Measurements from ENCODE around the gene RAB11FIP3. TPM values are rescaled to one million over a fixed set of nuclear protein-coding genes. Genes with fewer than 3 reads are reported as not detected.

RAB11FIP3 gene
- total and polyA plus RNA-seq, 9 of the 15 experiments (the other 6 are each of a cell fraction or from before 2014, with no cell fraction given): 0.46 to 13.1 (median 4.3) TPM

- TF ChIP-seq CREB3L1 (IDR thresholded peaks at IDR 0.05; ENCODE audit: borderline replicate concordance, low read depth) (no peak), CXXC5 (CRISPR knock-in tag; IDR thresholded peaks at IDR 0.05) (peak; percentile 19; the same call in 1 of the 2 replicates), NR2C1 (IDR thresholded peaks at IDR 0.05) (no peak), NR2C1 (tag; IDR thresholded peaks at IDR 0.05) (no peak), ZNF518B (CRISPR knock-in tag; IDR thresholded peaks at IDR 0.05) (no peak), SMC3 (conservative IDR thresholded peaks at IDR 0.05; ENCODE audit: insufficient read depth, low read depth, low read length) (no peak), ZNF224 (CRISPR knock-in tag; IDR thresholded peaks at IDR 0.05) (no peak), CBFB (CRISPR knock-in tag; IDR thresholded peaks at IDR 0.05) (no peak), ATF6 (CRISPR knock-in tag; IDR thresholded peaks at IDR 0.05) (no peak), SAFB (IDR thresholded peaks at IDR 0.05; ENCODE audit: borderline replicate concordance, low read depth, low read length) (no peak), KLF1 (tag; IDR thresholded peaks at IDR 0.05) (no peak), MXD1 (CRISPR knock-in tag; IDR thresholded peaks at IDR 0.05; ENCODE audit: borderline replicate concordance, poor library complexity, severe bottlenecking) (no peak), E2F1 (CRISPR knock-in tag; IDR thresholded peaks at IDR 0.05) (no peak), ZNF316 (IDR thresholded peaks at IDR 0.05) (no peak), NFIX (CRISPR knock-in tag; IDR thresholded peaks at IDR 0.05; ENCODE audit: low read depth) (no peak), SAP30 (IDR thresholded peaks at IDR 0.05; ENCODE audit: borderline replicate concordance, insufficient read depth, low read depth, low read length, poor library complexity, severe bottlenecking) (no peak), RAD21 (CRISPR knock-in tag; conservative IDR thresholded peaks at IDR 0.05 in 1 of 2, IDR thresholded peaks at IDR 0.05 in 1 of 2) (peak in 1 of 2 experiments; percentile 31; a peak in 2 of 4 replicates)
Observed at GRCh38 chr16:386641-387156, 38.8 kb upstream of the RAB11FIP3 start (continued).

All from K562 (cell line).